GM18861 (cell line): ENCODE data around the gene EPHA4.

Experiments
- ATAC-seq: cut with Tn5 transposase; IDR thresholded peaks from one replicate; pipeline ENCODE4 v1.9.1; 2021; ENCODE audit not compliant: unreplicated experiment

EPHA4 gene

GRCh38 chr2:221572821-221573429 is 821 bp upstream of the EPHA4 start:
- ATAC-seq, result peak; percentile 20

GRCh38 chr2:221571551-221572218 is 419 bp downstream of the EPHA4 start:
- ATAC-seq, result peak; percentile 1

GRCh38 chr2:221571025-221571550 is 1.0 kb downstream of the EPHA4 start:
- no peak for ATAC-seq

- ATAC-seq, result no peak
Measured at GRCh38 chr2:221570321-221570935, 1.7 kb downstream of the EPHA4 start.

- no peak for ATAC-seq
Measured at GRCh38 chr2:221569871-221570270, 2.2 kb downstream of the EPHA4 start.

- no peak for ATAC-seq
Measured at GRCh38 chr2:221569425-221569845, 2.7 kb downstream of the EPHA4 start.

- ATAC-seq, result no peak
Measured at GRCh38 chr2:221568299-221568698, 3.8 kb downstream of the EPHA4 start.

GRCh38 chr2:221567809-221568208 is 4.3 kb downstream of the EPHA4 start:
- ATAC-seq, result no peak

- no peak for ATAC-seq
Measured at GRCh38 chr2:221567231-221567760, 4.8 kb downstream of the EPHA4 start.

GRCh38 chr2:221563270-221563985 is 8.7 kb downstream of the EPHA4 start:
- no peak for ATAC-seq

- no peak for ATAC-seq
Measured at GRCh38 chr2:221562226-221562625, 9.9 kb downstream of the EPHA4 start.

GRCh38 chr2:221561770-221562169 is 10.3 kb downstream of the EPHA4 start:
- no peak for ATAC-seq

- no peak for ATAC-seq
Measured at GRCh38 chr2:221559991-221560390, 12.1 kb downstream of the EPHA4 start.

GRCh38 chr2:221558107-221558506 is 14.0 kb downstream of the EPHA4 start:
- no peak for ATAC-seq

- peak; percentile 27 for ATAC-seq
Measured at GRCh38 chr2:221555494-221555846, 16.6 kb downstream of the EPHA4 start.

GRCh38 chr2:221554769-221555493 is 17.2 kb downstream of the EPHA4 start:
- ATAC-seq, result peak; percentile 93

- ATAC-seq, result no peak
Measured at GRCh38 chr2:221553333-221553732, 18.8 kb downstream of the EPHA4 start.

GRCh38 chr2:221552291-221552690 is 19.8 kb downstream of the EPHA4 start:
- no peak for ATAC-seq

- peak; percentile 45 for ATAC-seq
Measured at GRCh38 chr2:221551864-221552263, 20.2 kb downstream of the EPHA4 start.

- peak; percentile 58 for ATAC-seq
Measured at GRCh38 chr2:221549143-221549542, 23.0 kb downstream of the EPHA4 start.
